K562 (cell line): Measurements from ENCODE around the gene RNF217. TPM values are rescaled to one million over a fixed set of nuclear protein-coding genes. Genes with fewer than 3 reads are reported as not detected.

ENCODE experiments used
- ATAC-seq: fragments of 200-7000 bp; cut with Tn5 transposase; 3 replicates; pipeline ENCODE4 v1.9.1; 2020; ENCODE audit warnings: moderate library complexity
- BruUV-seq: library from RNA; stranded (reverse); fragments of 400-500 nt; replicated peaks from 2 replicates; lab custom pipeline; 2021; lab: Mats Ljungman, UMichigan
- CTCF ChIA-PET: fragments of 300-600 bp; formaldehyde crosslinking; extraction: SDS; loops from one replicate; lab custom pipeline; 2021; ENCODE audit warnings: low intra/inter-chr PET ratio; lab: Yijun Ruan, JAX
- POLR2A ChIA-PET: fragments of 300-600, 350-650 bp; sonication (Branson Sonifier 250); formaldehyde crosslinking; extraction: SDS; loops from one replicate; lab custom pipeline; 2021; ENCODE audit warnings: antibody characterized with exemption, inconsistent platforms; lab: Yijun Ruan, JAX
- DNase-seq, 4 experiments: peaks; one replicate each; pipeline versions ENCODE4 v3.0.0 to v3.0.0-alpha.2; 2011 to 2018; ENCODE audit warnings: low spot score in 3 of 4, mixed read lengths in 3 of 4; ENCODE audit errors: extremely low read depth in 1 of 4
- FAIRE-seq: peaks from 2 replicates; lab custom pipeline; 2011; peaks lifted over from hg19 to GRCh38; lab: Jason Lieb, UNC
- H2AFZ ChIP-seq: 2 replicates; pipeline ENCODE4 v1.6.0; 2011; ENCODE audit warnings: low read depth, low read length, control low read depth, inconsistent platforms
- H3K27ac ChIP-seq: fragments of 200-600 bp; 3 replicates; pipeline ENCODE4 v1.8.0; 2011; ENCODE audit warnings: low read depth, mild to moderate bottlenecking, control low read depth, inconsistent platforms, low read length, moderate library complexity, mixed read lengths; ENCODE audit errors: extremely low read depth
- H3K27me3 ChIP-seq, 2 experiments: fragments of 300-600 bp in 1 of 2; 2 replicates in 1 of 2; 3 replicates in 1 of 2; pipeline versions ENCODE4 v1.6.0 to v1.8.0; 2011; ENCODE audit warnings: inconsistent platforms in 2 of 2, low read length in 2 of 2, mild to moderate bottlenecking in 1 of 2, mixed read lengths in 1 of 2, moderate library complexity in 1 of 2; ENCODE audit not compliant: control insufficient read depth in 2 of 2, insufficient read depth in 2 of 2
- H3K36me3 ChIP-seq: fragments of 300-600 bp; 3 replicates; pipeline ENCODE4 v1.8.0; 2011; ENCODE audit warnings: mild to moderate bottlenecking, low read length, inconsistent platforms; ENCODE audit not compliant: control insufficient read depth, insufficient read depth
- H3K4me1 ChIP-seq, 2 experiments: fragments of 200-600 bp in 1 of 2; replicated peaks in 1 of 2; 2 replicates in 1 of 2; 3 replicates in 1 of 2; pipeline versions ENCODE4 v1.5.1 to v1.8.0; 2011; ENCODE audit warnings: inconsistent platforms in 2 of 2, low read length in 2 of 2, mild to moderate bottlenecking in 1 of 2, mixed read lengths in 1 of 2, moderate library complexity in 1 of 2; ENCODE audit not compliant: control insufficient read depth in 2 of 2, insufficient read depth in 2 of 2
- H3K4me2 ChIP-seq: 2 replicates; pipeline ENCODE4 v1.6.1; 2011; ENCODE audit warnings: low read length, control low read depth, inconsistent platforms, mixed read lengths; ENCODE audit not compliant: insufficient read depth
- H3K4me3 ChIP-seq: fragments of 200-600 bp; sonication (generic), shearing (Covaris generic); 2 replicates; pipeline ENCODE4 v1.5.1; 2016; ENCODE audit warnings: control low read depth, inconsistent platforms
- H3K79me2 ChIP-seq: fragments of 200-600 bp; 3 replicates; pipeline ENCODE4 v1.8.0; 2011; ENCODE audit warnings: low read length, inconsistent platforms; ENCODE audit not compliant: control insufficient read depth, insufficient read depth
- H3K9ac ChIP-seq, 2 experiments: 2 replicates each; pipeline versions ENCODE4 v1.6.0 to v1.6.1; 2011; ENCODE audit warnings: low read depth in 2 of 2, low read length in 2 of 2, control low read depth in 1 of 2, inconsistent platforms in 1 of 2, mild to moderate bottlenecking in 1 of 2, mixed read lengths in 1 of 2; ENCODE audit not compliant: insufficient read depth in 1 of 2
- H3K9me1 ChIP-seq: one replicate; pipeline ENCODE4 v1.6.0; 2011; ENCODE audit warnings: inconsistent platforms, mild to moderate bottlenecking, low read length, moderate library complexity; ENCODE audit not compliant: control insufficient read depth, insufficient read depth
- H3K9me3 ChIP-seq: replicated peaks from 2 replicates; pipeline ENCODE4 v1.5.1; 2011; ENCODE audit warnings: low read depth, low read length, inconsistent platforms; ENCODE audit not compliant: control insufficient read depth, insufficient read depth
- H4K20me1 ChIP-seq: replicated peaks from 2 replicates; pipeline ENCODE4 v1.6.1; 2011; ENCODE audit warnings: low read length, inconsistent platforms, mixed read lengths; ENCODE audit not compliant: control insufficient read depth, insufficient read depth
- ADNP ChIP-seq: fragments of 200-800 bp; sonication (Bioruptor generic); IDR thresholded peaks from 2 replicates; pipeline ENCODE4 v1.6.1; 2016; ENCODE audit warnings: missing genetic modification characterization, missing compliant biosample characterization
- ARID1B ChIP-seq: fragments of 450-650 bp; IDR thresholded peaks from 2 replicates; pipeline ENCODE4 v1.6.1; 2016; ENCODE audit warnings: antibody characterized with exemption, mild to moderate bottlenecking, inconsistent platforms
- ARID3B ChIP-seq: fragments of 250-450 bp; sonication (Bioruptor Pico); IDR thresholded peaks from 2 replicates; pipeline ENCODE4 v1.4.0; 2020; ENCODE audit warnings: borderline replicate concordance
- CREM ChIP-seq: IDR thresholded peaks from 2 replicates; pipeline ENCODE4 v1.6.1; 2014; ENCODE audit warnings: antibody characterized with exemption, low read depth
- GTF2B ChIP-seq: IDR thresholded peaks from 2 replicates; pipeline ENCODE4 v1.6.1; 2011; ENCODE audit not compliant: insufficient read length; ENCODE audit errors: extremely low read depth
- NELFE ChIP-seq: IDR thresholded peaks from 2 replicates; pipeline ENCODE4 v1.6.1; 2011; ENCODE audit warnings: mild to moderate bottlenecking; ENCODE audit not compliant: insufficient read depth, insufficient read length
- PHF21A ChIP-seq: fragments of 450-650 bp; IDR thresholded peaks from 2 replicates; pipeline ENCODE4 v1.6.1; 2017; ENCODE audit warnings: low read depth, borderline replicate concordance
- POU5F1 ChIP-seq: fragments of 150-350 bp; IDR thresholded peaks from 2 replicates; pipeline ENCODE4 v1.6.1; 2014; ENCODE audit warnings: borderline replicate concordance, low read length, low read depth, mild to moderate bottlenecking; ENCODE audit not compliant: partially characterized antibody
- RUNX1 ChIP-seq: sonication (generic); IDR thresholded peaks from 2 replicates; pipeline ENCODE4 v1.6.1; 2016; ENCODE audit warnings: antibody characterized with exemption, low read depth
- SIN3A ChIP-seq, 2 experiments: fragments of 150-350 bp in 1 of 2; IDR thresholded peaks; 2 replicates each; pipeline ENCODE4 v1.6.1; 2011 to 2016; ENCODE audit warnings: borderline replicate concordance in 2 of 2, low read depth in 2 of 2, low read length in 2 of 2, mild to moderate bottlenecking in 2 of 2, moderate library complexity in 2 of 2; ENCODE audit not compliant: control insufficient read depth in 1 of 2
- SMARCA5 ChIP-seq: fragments of 450-650 bp; IDR thresholded peaks from 2 replicates; pipeline ENCODE4 v1.6.1; 2016
- U2AF2 ChIP-seq: fragments of 200-400 bp; formaldehyde crosslinking; optimal IDR thresholded peaks from 2 replicates; pipeline ENCODE3; 2017; ENCODE audit warnings: low read depth, mild to moderate bottlenecking, low read length
- WGBS: fragments of 100-300 bp; shearing (Covaris generic); methylation state at CpG from one replicate; pipeline ENCODE4 v1.1.6; 2016; ENCODE audit warnings: low coverage, mixed read lengths; ENCODE audit not compliant: insufficient coverage; ENCODE audit errors: missing lambda C conversion rate; 5-methylcytosine and 5-hydroxymethylcytosine counted together
- in situ Hi-C: fragments of 300-500 bp; cut with MboI; formaldehyde crosslinking; loops from 4 replicates; pipeline ENCODE4 v1.15.0; 2018; ENCODE audit warnings: inconsistent platforms, mixed read lengths
- intact Hi-C: fragments of 100-400 bp; cut with micrococcal nuclease; formaldehyde crosslinking; loops from 2 replicates; pipeline ENCODE4 v1.14.2; 2022
- polyA plus RNA-seq, 8 experiments: library from polyadenylated mRNA; depleted of rRNA in 4 of 8; stranded (reverse) in 5 of 8; unstranded in 3 of 8; fragments of >200 nt; fragmentation: Nextera tagmentation in 2 of 8; fragmentation: Illumina TruSeq in 1 of 8; extraction: Ambion mirVana in 2 of 8; extraction: Trizol in 1 of 8; gene quantifications; 2 replicates each; pipeline versions ENCODE4 v1.2.1 to v1.2.3, GENCODE V29; 2011 to 2014; ENCODE audit warnings: inconsistent platforms in 1 of 8, missing spikeins in 1 of 8
- total RNA-seq, 7 experiments: library from RNA; depleted of rRNA in 6 of 7; stranded (reverse); fragments of >200 nt in 6 of 7; fragmentation: Illumina TruSeq in 2 of 7; extraction: Trizol in 2 of 7; gene quantifications; 2 replicates each; pipeline versions ENCODE4 v1.2.1 to v1.2.3, GENCODE V29; 2011 to 2021; ENCODE audit warnings: low replicate concordance in 1 of 7
- TF ChIP-seq, protein P1 (sequence below): sonication (generic); formaldehyde crosslinking; IDR thresholded peaks from 2 replicates; pipeline ENCODE4 v1.8.0; 2022; ENCODE audit warnings: mild to moderate bottlenecking, missing genetic modification reagents, borderline replicate concordance
- TF ChIP-seq, protein P2 (sequence below): IDR thresholded peaks from 2 replicates; pipeline ENCODE4 v1.6.1; 2016; ENCODE audit warnings: missing genetic modification characterization, missing compliant biosample characterization
- TF ChIP-seq, protein P3 (sequence below): fragments of 200-800 bp; sonication (Bioruptor generic); IDR thresholded peaks from 2 replicates; pipeline ENCODE4 v1.6.1; 2017; ENCODE audit warnings: missing genetic modification characterization, missing compliant biosample characterization

The RNF217 gene
- total and polyA plus RNA-seq, 9 of the 15 experiments (the other 6 are each of a cell fraction or from before 2014, with no cell fraction given), result 2.9 to 25.6 (median 12.0) TPM

GRCh38 chr6:125044066-125044465 lies 81.8 kb downstream of the RNF217 start:
- Histone ChIP-seq H3K9ac (no peak overlapping the region), H2AFZ (no peak overlapping the region), H3K4me1 (peaks cover 4 to 13% of the 10 kb centered on the region in 2 experiments; a peak in 4 of 5 replicates), H3K9me1 (no peaks in the 10 kb centered on the region), H3K36me3 (peaks cover 41% of the 10 kb centered on the region), H4K20me1 (no peaks in the 10 kb centered on the region), H3K27me3 (no peaks in the 10 kb centered on the region), H3K9me3 (no peaks in the 10 kb centered on the region), H3K27ac (no peak overlapping the region), H3K79me2 (peaks cover 37% of the 10 kb centered on the region), H3K4me2 (no peak overlapping the region), H3K4me3 (no peak overlapping the region)
- CTCF ChIA-PET, result no interaction called here
- POLR2A ChIA-PET, result no interaction called here
- ATAC-seq (no peak), FAIRE-seq (no peak), DNase-seq (no peak)
- in situ Hi-C loops (no loop called here), intact Hi-C loops (no loop called here)
- 90% methylated on average over 3 of the region's 3 CpGs for whole genome bisulfite sequencing
- BruUV-seq, result no TSS peak
- TF ChIP-seq, protein P1, sequence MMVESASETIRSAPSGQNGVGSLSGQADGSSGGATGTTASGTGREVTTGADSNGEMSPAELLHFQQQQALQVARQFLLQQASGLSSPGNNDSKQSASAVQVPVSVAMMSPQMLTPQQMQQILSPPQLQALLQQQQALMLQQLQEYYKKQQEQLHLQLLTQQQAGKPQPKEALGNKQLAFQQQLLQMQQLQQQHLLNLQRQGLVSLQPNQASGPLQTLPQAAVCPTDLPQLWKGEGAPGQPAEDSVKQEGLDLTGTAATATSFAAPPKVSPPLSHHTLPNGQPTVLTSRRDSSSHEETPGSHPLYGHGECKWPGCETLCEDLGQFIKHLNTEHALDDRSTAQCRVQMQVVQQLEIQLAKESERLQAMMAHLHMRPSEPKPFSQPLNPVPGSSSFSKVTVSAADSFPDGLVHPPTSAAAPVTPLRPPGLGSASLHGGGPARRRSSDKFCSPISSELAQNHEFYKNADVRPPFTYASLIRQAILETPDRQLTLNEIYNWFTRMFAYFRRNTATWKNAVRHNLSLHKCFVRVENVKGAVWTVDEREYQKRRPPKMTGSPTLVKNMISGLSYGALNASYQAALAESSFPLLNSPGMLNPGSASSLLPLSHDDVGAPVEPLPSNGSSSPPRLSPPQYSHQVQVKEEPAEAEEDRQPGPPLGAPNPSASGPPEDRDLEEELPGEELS (CRISPR knock-in tag), result no peak
- TF ChIP-seq CREM, result no peak
- TF ChIP-seq SMARCA5, result no peak
- no peak for TF ChIP-seq ARID3B (CRISPR knock-in tag)
- TF ChIP-seq U2AF2, result no peak
- TF ChIP-seq GTF2B, result no peak
- TF ChIP-seq, protein P2, sequence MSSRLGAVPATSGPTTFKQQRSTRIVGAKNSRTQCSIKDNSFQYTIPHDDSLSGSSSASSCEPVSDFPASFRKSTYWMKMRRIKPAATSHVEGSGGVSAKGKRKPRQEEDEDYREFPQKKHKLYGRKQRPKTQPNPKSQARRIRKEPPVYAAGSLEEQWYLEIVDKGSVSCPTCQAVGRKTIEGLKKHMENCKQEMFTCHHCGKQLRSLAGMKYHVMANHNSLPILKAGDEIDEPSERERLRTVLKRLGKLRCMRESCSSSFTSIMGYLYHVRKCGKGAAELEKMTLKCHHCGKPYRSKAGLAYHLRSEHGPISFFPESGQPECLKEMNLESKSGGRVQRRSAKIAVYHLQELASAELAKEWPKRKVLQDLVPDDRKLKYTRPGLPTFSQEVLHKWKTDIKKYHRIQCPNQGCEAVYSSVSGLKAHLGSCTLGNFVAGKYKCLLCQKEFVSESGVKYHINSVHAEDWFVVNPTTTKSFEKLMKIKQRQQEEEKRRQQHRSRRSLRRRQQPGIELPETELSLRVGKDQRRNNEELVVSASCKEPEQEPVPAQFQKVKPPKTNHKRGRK (tag), result no peak
- no peak for TF ChIP-seq ARID1B
- TF ChIP-seq RUNX1, result no peak
- TF ChIP-seq SIN3A (IDR thresholded peaks at IDR 0.05; ENCODE audit: borderline replicate concordance in 2 of 2, control insufficient read depth in 1 of 2, low read depth in 2 of 2, low read length in 2 of 2), result no peak
- no peak for TF ChIP-seq NELFE
- TF ChIP-seq PHF21A, result no peak
- TF ChIP-seq ADNP (tag), result no peak
- TF ChIP-seq POU5F1, result no peak
- TF ChIP-seq, protein P3, sequence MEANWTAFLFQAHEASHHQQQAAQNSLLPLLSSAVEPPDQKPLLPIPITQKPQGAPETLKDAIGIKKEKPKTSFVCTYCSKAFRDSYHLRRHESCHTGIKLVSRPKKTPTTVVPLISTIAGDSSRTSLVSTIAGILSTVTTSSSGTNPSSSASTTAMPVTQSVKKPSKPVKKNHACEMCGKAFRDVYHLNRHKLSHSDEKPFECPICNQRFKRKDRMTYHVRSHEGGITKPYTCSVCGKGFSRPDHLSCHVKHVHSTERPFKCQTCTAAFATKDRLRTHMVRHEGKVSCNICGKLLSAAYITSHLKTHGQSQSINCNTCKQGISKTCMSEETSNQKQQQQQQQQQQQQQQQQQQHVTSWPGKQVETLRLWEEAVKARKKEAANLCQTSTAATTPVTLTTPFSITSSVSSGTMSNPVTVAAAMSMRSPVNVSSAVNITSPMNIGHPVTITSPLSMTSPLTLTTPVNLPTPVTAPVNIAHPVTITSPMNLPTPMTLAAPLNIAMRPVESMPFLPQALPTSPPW, result no peak
